NCI-H748 treated with DMSO at 0.1 percent for 48 hours (cell line): ENCODE results near the gene GSN.

ENCODE experiments used
- DNase-seq: peaks from one replicate; lab custom pipeline; 2025; lab: John Stamatoyannopoulos, UW

Gene GSN

DNA sequence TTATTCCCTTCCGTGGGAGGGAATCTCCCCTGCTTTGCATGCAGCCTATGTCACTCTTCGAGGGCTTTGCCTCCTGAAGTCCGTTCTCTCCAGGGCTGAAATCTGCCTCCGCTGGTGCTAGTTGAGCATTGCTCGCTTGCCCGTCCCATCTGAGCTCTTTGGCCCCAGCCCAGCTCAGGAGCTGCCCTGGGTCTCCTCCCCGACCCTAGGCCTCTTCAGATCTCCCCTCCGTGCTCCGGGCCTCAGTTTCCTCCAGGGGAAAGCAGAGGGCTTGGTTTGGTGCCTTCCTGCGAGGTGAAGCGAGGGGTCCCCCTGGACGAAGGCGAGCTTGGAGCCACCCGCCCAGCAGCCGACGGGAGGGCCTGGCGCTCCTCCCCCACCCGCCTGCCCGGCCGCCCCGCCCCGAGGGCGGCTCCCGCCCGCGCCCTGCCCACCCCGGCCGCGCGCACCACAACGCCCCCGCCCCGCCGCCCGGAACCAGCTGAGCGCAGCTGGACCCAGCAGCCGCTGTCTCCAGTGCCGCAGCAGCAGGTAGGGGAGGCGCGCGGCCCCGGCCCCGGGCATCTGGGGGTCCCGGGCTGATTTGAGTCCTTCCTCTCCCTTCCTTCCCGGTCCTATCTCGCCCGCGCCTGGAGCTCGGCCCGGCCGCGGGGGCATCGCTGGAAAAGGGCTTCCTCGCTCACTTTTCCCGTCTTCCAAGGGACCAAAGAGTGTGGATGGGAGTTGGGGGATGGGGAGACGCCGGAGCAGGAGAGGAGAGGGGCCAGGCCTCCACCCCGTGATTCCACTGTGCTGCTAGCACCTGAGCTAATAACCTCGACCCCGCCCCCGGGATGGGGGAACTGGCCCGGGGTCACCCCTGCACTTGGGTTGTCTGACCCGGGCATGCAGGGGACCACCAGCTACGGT lies at the start of gene GSN:
Gene GSN (plus strand): TSS at position 474 of the 909 bp plus-strand sequence. CDS start 33,810 bp downstream, outside the sequence.
- DNase-seq: peak; percentile 31

DNA sequence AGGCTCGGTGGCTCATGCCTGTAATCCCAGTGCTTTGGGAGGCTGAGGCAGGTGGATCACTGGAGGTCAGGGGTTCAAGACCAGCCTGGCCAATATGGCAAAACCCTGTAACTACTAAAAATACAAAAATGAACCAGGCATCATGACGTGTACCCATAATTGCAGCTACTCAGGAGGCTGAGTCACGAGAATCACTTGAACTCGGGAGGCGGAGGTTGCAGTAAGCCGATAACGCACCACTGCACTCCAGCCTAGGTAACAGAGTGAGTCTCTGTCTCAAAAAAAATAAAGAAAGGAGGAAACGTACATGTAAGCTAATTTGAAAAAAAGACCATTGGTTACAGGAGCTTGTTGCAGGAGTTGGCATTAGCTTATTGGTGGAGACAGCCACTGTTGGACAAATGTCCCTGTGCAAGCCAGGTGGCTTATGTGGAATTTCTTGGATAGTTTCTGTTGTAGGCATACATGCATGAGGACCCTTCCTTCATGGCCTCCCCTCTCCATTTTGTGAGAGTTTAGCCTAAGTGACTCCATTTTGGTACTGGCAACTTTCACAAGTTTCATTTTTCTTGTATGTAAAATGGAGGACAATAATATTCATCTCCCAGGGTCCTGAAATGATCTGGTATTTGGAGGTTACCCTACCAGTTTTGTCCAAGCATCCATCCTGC lies 49.5 kb upstream of the GSN start:
- DNase-seq: no peak

DNA sequence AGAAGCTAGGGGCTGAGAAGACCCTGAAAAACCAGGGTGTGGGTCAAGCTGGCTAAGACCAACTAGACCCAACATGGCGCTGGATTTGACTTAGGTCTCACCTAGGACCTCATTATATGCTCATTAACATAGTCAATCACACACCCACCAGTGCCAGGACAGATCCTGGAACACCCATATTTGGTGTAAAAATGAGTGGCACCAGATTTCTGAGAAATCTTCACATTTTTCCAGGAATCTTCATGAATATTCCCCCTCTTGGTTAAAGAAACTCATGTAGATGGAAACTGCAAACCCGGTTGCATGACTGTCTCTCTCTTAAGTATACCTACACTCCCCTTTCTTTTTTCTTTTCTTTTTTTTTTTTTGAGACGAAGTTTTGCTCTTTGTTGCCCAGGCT lies 48.4 kb upstream of the GSN start:
- DNase-seq: no peak

DNA sequence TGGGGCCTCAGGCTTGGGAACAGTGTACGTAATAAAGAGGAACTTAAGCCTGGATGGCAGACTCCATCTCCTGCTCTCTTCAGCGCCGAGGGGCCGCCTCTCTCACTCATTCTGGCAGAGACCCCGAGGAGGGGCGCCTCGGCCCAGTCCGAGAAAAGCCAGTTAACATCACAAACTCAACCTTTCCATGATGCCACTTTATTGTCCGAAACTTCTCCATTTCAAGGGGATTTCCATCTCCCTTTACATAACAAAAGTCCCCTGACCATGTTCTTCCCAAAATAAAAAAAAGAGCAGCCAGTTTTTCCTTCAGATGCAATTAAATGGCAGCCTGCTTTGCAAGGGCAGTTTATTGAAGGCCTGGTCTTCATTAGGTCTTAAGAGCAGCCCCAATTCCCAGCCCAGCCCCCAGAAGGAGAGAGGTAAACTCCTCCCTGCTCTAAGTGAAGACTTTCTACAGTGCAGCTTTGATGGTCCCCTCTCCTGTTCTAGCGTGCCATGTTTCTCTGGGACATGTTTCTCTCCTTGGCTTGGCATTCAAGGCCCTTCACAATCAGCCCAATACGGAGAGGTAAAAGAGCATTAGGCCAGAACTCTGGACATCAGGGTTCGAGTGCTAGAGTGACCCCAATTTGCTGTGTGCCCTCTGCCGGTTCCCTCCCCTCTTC lies 46.8 kb upstream of the GSN start:
- DNase-seq: no peak

GRCh38 chr9:121221664-121222055 lies 46.3 kb upstream of the GSN start:
- no peak for DNase-seq

DNA sequence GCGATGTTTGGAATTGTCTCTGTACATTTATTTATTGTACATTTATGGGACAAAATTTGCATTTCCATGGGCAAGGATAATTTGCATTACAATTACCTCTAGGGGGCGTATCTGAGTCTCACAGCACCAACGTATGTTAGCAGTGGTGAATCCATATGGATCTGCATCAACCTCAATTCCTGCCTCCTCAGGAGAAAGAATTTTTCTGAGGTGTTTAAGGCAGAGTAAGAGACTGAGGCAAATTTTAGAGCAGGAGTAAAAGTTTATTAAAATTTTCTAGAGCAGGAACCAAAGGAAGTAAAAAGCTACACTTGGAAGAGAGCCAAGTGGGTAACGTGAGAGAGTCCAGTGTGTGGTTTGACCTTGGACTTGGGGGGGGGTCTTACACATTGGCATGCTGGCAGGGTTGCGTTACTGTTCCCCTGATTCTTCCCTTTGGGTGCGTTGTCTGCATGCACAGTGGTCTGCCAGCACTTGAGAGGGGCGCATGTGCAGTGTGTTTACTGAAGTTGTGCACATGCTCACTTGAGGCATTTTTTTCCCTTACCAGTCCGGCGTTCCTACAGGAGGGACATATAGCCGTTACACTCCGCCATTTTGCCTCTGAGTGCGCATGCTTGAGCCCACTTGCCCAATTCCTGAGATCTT lies 45.3 kb upstream of the GSN start:
- DNase-seq: peak; percentile 44

DNA sequence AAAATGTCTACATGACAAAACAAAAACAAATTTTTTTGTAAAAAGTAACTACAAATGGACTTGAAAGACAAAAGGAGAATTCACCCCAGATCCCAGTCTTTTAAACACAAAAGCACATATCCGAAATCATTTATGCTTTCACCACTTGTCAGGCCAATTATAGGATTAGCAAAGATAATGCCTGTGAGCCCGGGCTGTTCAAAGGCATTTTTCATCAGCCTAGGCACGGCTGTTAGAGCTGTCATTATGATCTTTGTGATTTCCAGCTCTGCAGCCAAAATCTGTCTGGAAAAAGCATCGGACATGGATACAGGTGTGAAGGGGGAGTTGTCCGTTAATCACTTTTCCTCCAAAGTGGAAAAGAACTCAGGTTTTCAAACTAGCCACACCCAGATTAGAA lies 42.7 kb upstream of the GSN start:
- no peak for DNase-seq

GRCh38 chr9:121226175-121226574 lies 41.8 kb upstream of the GSN start:
- no peak for DNase-seq

DNA sequence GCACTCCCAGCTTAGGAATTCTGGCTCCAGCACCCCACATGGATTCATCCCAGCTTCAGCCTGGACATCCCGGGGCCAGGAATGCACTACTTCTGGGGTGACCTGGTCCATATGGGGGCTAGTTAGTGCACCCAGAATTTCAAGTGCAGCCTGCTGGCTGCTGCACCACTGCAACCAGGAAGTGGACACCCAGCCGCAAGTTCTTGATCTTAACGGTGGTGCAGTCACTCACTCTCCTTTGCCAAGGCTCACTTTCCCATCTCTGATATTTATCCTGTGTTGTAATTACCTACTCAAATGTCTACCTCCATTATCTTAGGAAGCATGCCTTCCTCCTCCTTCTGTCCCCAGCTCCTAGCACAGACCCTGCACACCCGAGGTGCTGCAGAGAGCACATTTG lies 40.1 kb upstream of the GSN start:
- no peak for DNase-seq

- no peak for DNase-seq
Observed at GRCh38 chr9:121230256-121230655, 37.7 kb upstream of the GSN start.

DNA sequence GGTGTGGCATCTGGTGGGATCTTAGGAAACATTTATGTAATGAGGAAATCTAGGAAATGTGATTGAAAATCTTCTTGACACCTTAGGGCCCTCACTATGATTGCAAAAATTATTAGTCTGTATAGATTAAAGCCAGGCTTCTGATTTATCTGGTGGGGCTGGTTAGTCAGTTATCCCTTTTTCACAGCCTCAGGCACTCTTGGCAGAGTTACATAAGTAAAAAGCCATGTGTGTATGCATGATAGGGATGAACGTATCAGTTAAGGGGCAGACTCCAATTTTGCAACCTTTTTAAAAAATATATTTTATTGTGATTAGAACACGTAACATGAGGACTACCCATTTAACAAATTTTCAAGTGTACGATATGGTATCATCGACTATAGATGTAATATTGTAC lies 35.7 kb upstream of the GSN start:
- DNase-seq: no peak

GRCh38 chr9:121233906-121234831 lies 33.8 kb upstream of the GSN start:
- no peak for DNase-seq

DNA sequence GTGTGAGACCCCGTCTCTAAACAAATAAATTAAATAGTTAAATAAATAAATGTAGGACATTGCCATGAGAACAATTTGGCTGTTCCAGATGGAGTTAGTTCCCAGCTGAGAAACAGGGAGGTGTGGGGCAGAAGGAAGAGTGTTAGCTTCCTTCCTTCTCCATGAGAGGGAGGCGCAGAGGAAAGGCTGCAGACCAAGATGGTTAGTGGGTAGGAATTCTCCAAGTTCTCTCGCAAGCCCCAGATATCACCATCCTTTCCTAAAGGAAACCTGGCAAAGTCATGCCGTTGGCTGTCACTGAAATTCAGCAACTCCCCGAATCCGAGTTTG lies 33.2 kb upstream of the GSN start:
- no peak for DNase-seq

- no peak for DNase-seq
Observed at GRCh38 chr9:121235512-121235911, 32.5 kb upstream of the GSN start.

DNA sequence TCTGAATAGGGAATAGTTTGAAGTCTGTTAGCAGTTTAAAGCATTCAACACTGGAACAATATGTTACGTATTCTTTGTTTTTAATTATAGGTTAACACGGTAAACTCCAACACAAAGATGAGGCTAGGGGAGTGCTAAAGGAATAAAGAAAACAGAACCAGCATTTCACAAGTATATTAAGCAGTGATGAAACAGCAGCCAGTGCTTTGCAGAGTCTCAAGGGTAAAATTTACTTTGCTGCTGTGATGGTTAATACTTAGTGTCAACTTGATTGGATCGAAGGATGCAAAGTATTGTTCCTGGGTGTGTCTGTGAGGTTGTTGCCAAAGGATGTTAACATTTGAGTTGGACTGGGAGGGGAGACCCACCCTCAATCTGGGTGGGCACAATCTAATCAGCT lies 30.0 kb upstream of the GSN start:
- DNase-seq: no peak

DNA sequence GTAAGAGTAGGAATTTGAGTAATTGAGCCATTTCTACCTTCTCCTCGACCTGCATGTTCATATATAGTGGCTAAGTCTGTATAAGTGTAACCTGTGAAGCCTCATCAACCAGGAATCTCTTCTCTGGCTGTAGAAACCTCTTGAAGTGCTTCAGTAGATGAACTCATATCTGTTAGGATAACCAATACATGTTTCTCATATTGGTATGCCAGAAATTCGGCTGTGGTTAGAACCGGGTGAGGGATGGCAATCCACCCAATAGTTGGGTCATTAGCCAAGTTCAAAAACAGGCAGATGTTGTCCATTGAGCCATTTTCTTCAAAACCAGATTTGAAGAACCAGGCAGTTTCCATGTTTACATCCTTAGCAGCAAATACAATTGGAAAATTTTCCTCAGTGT lies 28.9 kb upstream of the GSN start:
- no peak for DNase-seq

GRCh38 chr9:121239851-121240250 lies 28.1 kb upstream of the GSN start:
- DNase-seq: peak; percentile 38

DNA sequence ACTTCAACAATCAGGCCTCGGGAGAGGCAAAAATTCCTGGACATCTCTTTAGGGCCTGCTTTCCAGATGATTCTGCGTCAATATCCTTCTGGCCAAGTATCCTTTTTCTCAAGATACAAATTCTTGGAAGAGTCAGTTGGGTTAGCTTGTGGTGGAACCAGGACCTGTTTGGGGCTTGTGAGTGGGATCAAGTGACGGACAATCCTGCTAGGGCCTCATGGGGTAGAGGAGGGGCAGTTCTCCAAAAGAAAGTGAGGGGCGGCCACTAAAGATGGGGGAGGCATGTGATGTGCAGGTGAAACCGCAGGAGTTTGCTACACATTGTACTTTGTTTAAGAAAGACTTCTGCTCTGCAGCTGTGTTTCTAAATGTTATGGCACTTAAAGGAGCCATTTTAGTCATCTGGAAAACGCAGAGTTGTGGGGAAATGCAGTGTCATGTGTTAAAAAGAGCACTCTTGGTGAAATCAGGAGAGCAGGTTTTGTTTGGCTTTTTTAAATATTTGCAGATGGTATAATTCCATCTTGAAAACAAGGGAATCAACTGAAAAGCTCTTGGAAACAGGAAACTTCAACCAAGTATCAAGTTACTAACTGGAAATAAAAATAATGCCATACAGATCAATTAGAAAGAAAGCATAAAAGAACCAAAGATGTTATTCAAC lies 27.4 kb upstream of the GSN start:
- peak; percentile 43 for DNase-seq

DNA sequence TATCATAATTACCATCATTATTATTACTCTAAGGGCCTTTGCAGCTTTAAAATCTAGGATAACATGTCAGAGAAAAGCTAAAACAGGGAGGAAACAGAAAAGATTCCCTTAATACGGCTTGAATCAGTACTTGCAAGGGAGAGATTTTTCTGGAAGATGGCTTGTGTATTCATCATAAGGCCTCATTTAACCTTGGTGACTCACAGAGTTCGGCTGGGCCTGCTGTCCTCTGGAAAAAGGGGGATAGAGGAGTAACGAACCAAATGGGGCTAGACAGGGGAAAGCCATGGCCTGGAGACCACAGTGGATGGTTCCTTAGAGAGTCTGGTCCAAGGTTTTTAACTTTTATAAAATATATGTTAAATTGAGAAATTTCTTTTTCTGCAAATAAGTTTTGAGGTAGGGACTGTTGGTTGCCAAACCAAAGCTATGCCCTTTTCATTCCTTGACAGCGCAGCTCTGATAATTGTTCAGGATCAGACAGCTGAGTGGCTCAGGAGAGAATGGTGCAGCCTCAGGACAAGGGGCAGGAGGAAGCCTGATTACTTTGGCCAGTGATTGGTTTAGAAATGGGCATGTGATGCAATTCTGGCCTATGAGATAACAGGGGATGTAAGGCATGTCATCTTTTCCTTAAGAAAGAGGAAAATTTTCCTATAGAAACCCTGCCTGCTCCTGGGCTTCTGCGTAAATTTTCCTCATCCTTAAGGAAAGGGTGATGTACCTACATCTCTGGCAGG lies 25.6 kb upstream of the GSN start:
- DNase-seq: no peak

GRCh38 chr9:121242959-121243346 lies 25.0 kb upstream of the GSN start:
- DNase-seq: no peak
